HG02840 (cell line): Measurements from ENCODE around the gene IPP.
"Not testable (repeated sequence)": the region's sequence is repeated elsewhere in the genome, so short reads cannot be mapped to it uniquely, and the experiment has no call there.

Experiments
- ATAC-seq: cut with Tn5 transposase; IDR thresholded peaks from one replicate; pipeline ENCODE4 v1.9.1; 2021; ENCODE audit warnings: mild to moderate bottlenecking, moderate library complexity, moderate number of reproducible peaks; ENCODE audit not compliant: unreplicated experiment, low FRiP score

The IPP gene

GRCh38 chr1:45746922-45747321 lies 3.5 kb downstream of the IPP start:
- ATAC-seq = no peak

- not testable (repeated sequence) for ATAC-seq
Observed at GRCh38 chr1:45739641-45740156, 10.8 kb downstream of the IPP start.

GRCh38 chr1:45739137-45739536 lies 11.3 kb downstream of the IPP start:
- ATAC-seq = no peak

- no peak for ATAC-seq
Observed at GRCh38 chr1:45730780-45731319, 19.6 kb downstream of the IPP start.

GRCh38 chr1:45730075-45730779 lies 20.2 kb downstream of the IPP start:
- ATAC-seq = no peak

GRCh38 chr1:45726007-45726406 lies 24.4 kb downstream of the IPP start:
- not testable (repeated sequence) for ATAC-seq

GRCh38 chr1:45723248-45723930 lies 27.1 kb downstream of the IPP start:
- ATAC-seq = no peak

- no peak for ATAC-seq
Observed at GRCh38 chr1:45722809-45723208, 27.6 kb downstream of the IPP start.

- no peak for ATAC-seq
Observed at GRCh38 chr1:45721207-45721606, 29.2 kb downstream of the IPP start.

GRCh38 chr1:45718289-45718688 lies 32.2 kb downstream of the IPP start:
- ATAC-seq = no peak

GRCh38 chr1:45717386-45717785 lies 33.1 kb downstream of the IPP start:
- ATAC-seq = not testable (repeated sequence)

GRCh38 chr1:45716700-45717099 lies 33.8 kb downstream of the IPP start:
- no peak for ATAC-seq

GRCh38 chr1:45713711-45714110 lies 36.7 kb downstream of the IPP start:
- no peak for ATAC-seq

- no peak for ATAC-seq
Observed at GRCh38 chr1:45704637-45705036, 45.8 kb downstream of the IPP start.

- ATAC-seq = no peak
Observed at GRCh38 chr1:45694823-45695222, 55.6 kb downstream of the IPP start.

- not testable (repeated sequence) for ATAC-seq
Observed at GRCh38 chr1:45693811-45694210, 56.6 kb downstream of the IPP start.

- ATAC-seq = no peak
Observed at GRCh38 chr1:45687754-45688740, 62.4 kb downstream of the IPP start, which contains the start of gene TMEM69. TSS of gene TMEM69 (plus strand) at chr1:45688181. CDS start at chr1:45691069, 2,888 bp downstream.

GRCh38 chr1:45687014-45687753 lies 63.3 kb downstream of the IPP start:
- ATAC-seq = peak; percentile 78

GRCh38 chr1:45686288-45687013 lies 64.0 kb downstream of the IPP start, which contains the start of gene GPBP1L1:
TSS of gene GPBP1L1 (minus strand) at chr1:45686533. CDS start at chr1:45659087, 27,446 bp downstream.
- peak; percentile 62 for ATAC-seq
